Right renal pelvis (tissue), 4 donors: ENCODE measurements around the gene LILRA2. TPM values are rescaled to one million over a fixed set of nuclear protein-coding genes. Genes with fewer than 3 reads are reported as not detected.
"Not testable (repeated sequence)": the region's sequence is repeated elsewhere in the genome, so short reads cannot be mapped to it uniquely, and the experiment has no call there.

ENCODE experiments used
- DNase-seq, 4 donors: peaks; one replicate each; pipeline ENCODE4 v3.0.0-alpha.2; 2013; ENCODE audit warnings: low read depth in 4 of 4, low spot score in 3 of 4, missing footprints in 1 of 4
- polyA plus RNA-seq, 4 donors: library from polyadenylated mRNA; unstranded; fragments of 120-200 nt; gene quantifications; one replicate each; pipeline ENCODE4 v1.2.1, GENCODE V29; 2013; ENCODE audit not compliant: insufficient read length in 4 of 4

Gene LILRA2
- polyA plus RNA-seq, 4 donors, result 0.47 to 1.2 (median 0.79) TPM

GRCh38 chr19:54570316-54570715 is 3.3 kb upstream of the LILRA2 start:
- no peak for DNase-seq

- not testable (repeated sequence) for DNase-seq
Measured at GRCh38 chr19:54571715-54572615, 1.6 kb upstream of the LILRA2 start.

GRCh38 chr19:54572696-54573311 is 786 bp upstream of the LILRA2 start:
- DNase-seq, result no peak

- DNase-seq, result no peak
Measured at GRCh38 chr19:54574051-54574450, 461 bp downstream of the LILRA2 start.

GRCh38 chr19:54574527-54575056 is 1.0 kb downstream of the LILRA2 start:
- no peak for DNase-seq

- not testable (repeated sequence) for DNase-seq
Measured at GRCh38 chr19:54575205-54575604, 1.6 kb downstream of the LILRA2 start.

- DNase-seq, result no peak
Measured at GRCh38 chr19:54576411-54576976, 2.9 kb downstream of the LILRA2 start.

- DNase-seq, result no peak
Measured at GRCh38 chr19:54577334-54577733, 3.7 kb downstream of the LILRA2 start.

GRCh38 chr19:54578268-54578667 is 4.7 kb downstream of the LILRA2 start:
- not testable (repeated sequence) for DNase-seq

- DNase-seq, result no peak
Measured at GRCh38 chr19:54586397-54586796, 12.8 kb downstream of the LILRA2 start.

- DNase-seq, result no peak
Measured at GRCh38 chr19:54587026-54587425, 13.4 kb downstream of the LILRA2 start.

- DNase-seq, result not testable (repeated sequence)
Measured at GRCh38 chr19:54593445-54593844, 19.9 kb downstream of the LILRA2 start, which contains the start of gene LILRA1. TSS of gene LILRA1 (plus strand) at chr19:54593632. CDS start at chr19:54594245, 613 bp downstream.

GRCh38 chr19:54593931-54594626 is 20.5 kb downstream of the LILRA2 start:
- DNase-seq, result not testable (repeated sequence)

- no peak for DNase-seq
Measured at GRCh38 chr19:54594737-54595136, 21.1 kb downstream of the LILRA2 start.

GRCh38 chr19:54595680-54596436 is 22.3 kb downstream of the LILRA2 start:
- DNase-seq, result not testable (repeated sequence)

GRCh38 chr19:54600212-54600611 is 26.6 kb downstream of the LILRA2 start:
- DNase-seq, result no peak

- DNase-seq, result no peak
Measured at GRCh38 chr19:54606230-54606629, 32.6 kb downstream of the LILRA2 start.

GRCh38 chr19:54606891-54607784 is 33.5 kb downstream of the LILRA2 start:
- DNase-seq, result no peak

GRCh38 chr19:54607785-54608150 is 34.2 kb downstream of the LILRA2 start:
- DNase-seq, result no peak
